Activated CD4-positive, alpha-beta T cell treated with anti-CD3 and anti-CD28 coated beads for 36 hours (primary cell): Measurements from ENCODE around the gene TMEM179. TPM values are rescaled to one million over a fixed set of nuclear protein-coding genes. Genes with fewer than 3 reads are reported as not detected.
"Not testable (repeated sequence)": the region's sequence is repeated elsewhere in the genome, so short reads cannot be mapped to it uniquely, and the experiment has no call there.

Experiments
- ATAC-seq: fragments of 200-7000 bp; cut with Tn5 transposase; one replicate; pipeline ENCODE4 v1.10.0; 2021; ENCODE audit warnings: mild to moderate bottlenecking, moderate library complexity
- CTCF ChIA-PET: fragments of 350-600 bp; sonication (Branson Sonifier 250); formaldehyde crosslinking; loops from one replicate; lab custom pipeline; 2021; ENCODE audit warnings: antibody characterized with exemption; lab: Charles Lee
- POLR2A ChIA-PET: fragments of 350-600 bp; sonication (Branson Sonifier 250); formaldehyde crosslinking; loops from one replicate; lab custom pipeline; 2021; ENCODE audit warnings: antibody characterized with exemption, inconsistent platforms; lab: Charles Lee
- DNase-seq: peaks from one replicate; pipeline ENCODE4 v3.0.0-alpha.2; 2020
- H3K27ac Mint-ChIP-seq: one replicate; pipeline ENCODE4 v1.8.0; 2021; ENCODE audit warnings: mixed read lengths
- H3K27me3 Mint-ChIP-seq: one replicate; pipeline ENCODE4 v1.8.0; 2021; ENCODE audit warnings: mixed read lengths
- H3K36me3 Mint-ChIP-seq: one replicate; pipeline ENCODE4 v1.8.0; 2021; ENCODE audit warnings: low read depth, mixed read lengths
- H3K4me1 Mint-ChIP-seq: one replicate; pipeline ENCODE4 v1.8.0; 2021; ENCODE audit warnings: mixed read lengths
- H3K4me3 Mint-ChIP-seq: one replicate; pipeline ENCODE4 v1.8.0; 2021; ENCODE audit warnings: mild to moderate bottlenecking, moderate library complexity, mixed read lengths
- H3K9me3 Mint-ChIP-seq: one replicate; pipeline ENCODE4 v1.8.0; 2021; ENCODE audit warnings: low read depth, mixed read lengths
- intact Hi-C, 2 experiments: fragments of 100-400 bp; cut with DNase I in 1 of 2; cut with micrococcal nuclease in 1 of 2; formaldehyde crosslinking; loops; one replicate each; pipeline versions ENCODE4 v1.14.2 to v1.15.1; 2022 to 2024; cut with DNase I, micrococcal nuclease
- total RNA-seq, 2 experiments: library from RNA; stranded (reverse); gene quantifications; one replicate each; pipeline ENCODE4 v1.2.3, GENCODE V29; 2021

TMEM179 gene
- total RNA-seq, 2 experiments from 2014 or later = 0.32 TPM; not detected in 1

GRCh38 chr14:104636846-104637545 is 32.4 kb upstream of the TMEM179 start:
- DNase-seq, ATAC-seq, H3K27ac Mint-ChIP-seq, H3K27me3 Mint-ChIP-seq, H3K4me3 Mint-ChIP-seq, H3K36me3 Mint-ChIP-seq, H3K4me1 Mint-ChIP-seq, intact Hi-C loops, H3K9me3 Mint-ChIP-seq, POLR2A ChIA-PET, CTCF ChIA-PET: not testable (repeated sequence)

- CTCF ChIA-PET = no interaction called here
- no peak for ATAC-seq
- no peak for DNase-seq
- H3K27me3 Mint-ChIP-seq = peaks cover 8% of the 10 kb centered on the region
- H3K4me1 Mint-ChIP-seq = no peaks in the 10 kb centered on the region
- H3K36me3 Mint-ChIP-seq = no peaks in the 10 kb centered on the region
- H3K27ac Mint-ChIP-seq = no peak overlapping the region
- no peak overlapping the region for H3K4me3 Mint-ChIP-seq
- POLR2A ChIA-PET = no interaction called here
- no peaks in the 10 kb centered on the region for H3K9me3 Mint-ChIP-seq
- intact Hi-C loops = no loop called here
Observed at GRCh38 chr14:104636131-104636530, 31.6 kb upstream of the TMEM179 start.

GRCh38 chr14:104635717-104636116 is 31.1 kb upstream of the TMEM179 start:
- ChIA-PET POLR2A (no interaction called here), CTCF (no interaction called here)
- Mint-ChIP-seq H3K4me1 (no peaks in the 10 kb centered on the region), H3K36me3 (no peaks in the 10 kb centered on the region), H3K9me3 (no peaks in the 10 kb centered on the region), H3K4me3 (no peak overlapping the region), H3K27me3 (peaks cover 8% of the 10 kb centered on the region), H3K27ac (no peak overlapping the region)
- intact Hi-C loops = no loop called here
- DNase-seq = no peak
- ATAC-seq = no peak

- CTCF ChIA-PET = no interaction called here
- peaks cover 8% of the 10 kb centered on the region for H3K27me3 Mint-ChIP-seq
- intact Hi-C loops = no loop called here
- POLR2A ChIA-PET = no interaction called here
- DNase-seq (no peak), ATAC-seq (no peak)
- H3K4me1 Mint-ChIP-seq = no peaks in the 10 kb centered on the region
- no peak overlapping the region for H3K4me3 Mint-ChIP-seq
- no peaks in the 10 kb centered on the region for H3K36me3 Mint-ChIP-seq
- H3K9me3 Mint-ChIP-seq = no peaks in the 10 kb centered on the region
- H3K27ac Mint-ChIP-seq = no peak overlapping the region
Observed at GRCh38 chr14:104634886-104635570, 30.5 kb upstream of the TMEM179 start.

- H3K36me3 Mint-ChIP-seq = no peaks in the 10 kb centered on the region
- no peak overlapping the region for H3K4me3 Mint-ChIP-seq
- ChIA-PET CTCF (no interaction called here), POLR2A (no interaction called here)
- H3K9me3 Mint-ChIP-seq = no peaks in the 10 kb centered on the region
- DNase-seq (no peak), ATAC-seq (no peak)
- H3K27me3 Mint-ChIP-seq = peaks cover 8% of the 10 kb centered on the region
- intact Hi-C loops = no loop called here
- no peaks in the 10 kb centered on the region for H3K4me1 Mint-ChIP-seq
- H3K27ac Mint-ChIP-seq = no peak overlapping the region
Observed at GRCh38 chr14:104634138-104634760, 29.7 kb upstream of the TMEM179 start.

- H3K4me1 Mint-ChIP-seq = no peaks in the 10 kb centered on the region
- DNase-seq = no peak
- ChIA-PET CTCF (no interaction called here), POLR2A (no interaction called here)
- no peak for ATAC-seq
- no peak overlapping the region for H3K4me3 Mint-ChIP-seq
- H3K27ac Mint-ChIP-seq = no peak overlapping the region
- H3K27me3 Mint-ChIP-seq = peaks cover 5% of the 10 kb centered on the region
- intact Hi-C loops = no loop called here
- peaks cover 4% of the 10 kb centered on the region for H3K9me3 Mint-ChIP-seq
- peaks cover 2% of the 10 kb centered on the region for H3K36me3 Mint-ChIP-seq
Observed at GRCh38 chr14:104633276-104634137, 28.9 kb upstream of the TMEM179 start.

GRCh38 chr14:104632781-104633180 is 28.2 kb upstream of the TMEM179 start:
- no peak for DNase-seq
- ChIA-PET POLR2A (no interaction called here), CTCF (no interaction called here)
- H3K27ac Mint-ChIP-seq = no peak overlapping the region
- peaks cover 2% of the 10 kb centered on the region for H3K36me3 Mint-ChIP-seq
- ATAC-seq = no peak
- H3K4me3 Mint-ChIP-seq = no peak overlapping the region
- no peaks in the 10 kb centered on the region for H3K4me1 Mint-ChIP-seq
- intact Hi-C loops = no loop called here
- H3K9me3 Mint-ChIP-seq = peaks cover 7% of the 10 kb centered on the region
- H3K27me3 Mint-ChIP-seq = peaks cover under 1% of the 10 kb centered on the region

GRCh38 chr14:104624939-104625338 is 20.4 kb upstream of the TMEM179 start:
- no peak overlapping the region for H3K27ac Mint-ChIP-seq
- ChIA-PET CTCF (no interaction called here), POLR2A (interaction anchor here (1.0 kb wide), 1 partner anchor 909 kb away, joined by 3 read pairs; the partner anchor contains the start of genes XRCC3 and ZFYVE21)
- ATAC-seq (no peak), DNase-seq (no peak)
- no peaks in the 10 kb centered on the region for H3K4me1 Mint-ChIP-seq
- H3K36me3 Mint-ChIP-seq = peaks cover 4% of the 10 kb centered on the region
- H3K27me3 Mint-ChIP-seq = peaks cover 24% of the 10 kb centered on the region
- intact Hi-C loops = no loop called here
- peaks cover 19% of the 10 kb centered on the region for H3K9me3 Mint-ChIP-seq
- H3K4me3 Mint-ChIP-seq = no peak overlapping the region

- no peak overlapping the region for H3K4me3 Mint-ChIP-seq
- ATAC-seq (no peak), DNase-seq (no peak)
- ChIA-PET CTCF (no interaction called here), POLR2A (no interaction called here)
- no peaks in the 10 kb centered on the region for H3K4me1 Mint-ChIP-seq
- intact Hi-C loops = no loop called here
- no peak overlapping the region for H3K27ac Mint-ChIP-seq
- peaks cover 32% of the 10 kb centered on the region for H3K27me3 Mint-ChIP-seq
- no peaks in the 10 kb centered on the region for H3K36me3 Mint-ChIP-seq
- no peaks in the 10 kb centered on the region for H3K9me3 Mint-ChIP-seq
Observed at GRCh38 chr14:104614126-104614812, 9.7 kb upstream of the TMEM179 start.

GRCh38 chr14:104611881-104612280 is 7.3 kb upstream of the TMEM179 start:
- intact Hi-C loops = no loop called here
- POLR2A ChIA-PET = no interaction called here
- DNase-seq = no peak
- Mint-ChIP-seq H3K36me3 (no peaks in the 10 kb centered on the region), H3K27ac (no peak overlapping the region), H3K9me3 (no peaks in the 10 kb centered on the region), H3K27me3 (peaks cover 16% of the 10 kb centered on the region), H3K4me1 (no peaks in the 10 kb centered on the region), H3K4me3 (no peak overlapping the region)
- CTCF ChIA-PET = no interaction called here
- ATAC-seq = no peak

- Mint-ChIP-seq H3K4me3 (no peak overlapping the region), H3K27ac (no peak overlapping the region), H3K4me1 (no peaks in the 10 kb centered on the region), H3K27me3 (peaks cover 16% of the 10 kb centered on the region), H3K9me3 (no peaks in the 10 kb centered on the region), H3K36me3 (no peaks in the 10 kb centered on the region)
- ChIA-PET CTCF (no interaction called here), POLR2A (no interaction called here)
- intact Hi-C loops = no loop called here
- DNase-seq (no peak), ATAC-seq (no peak)
Observed at GRCh38 chr14:104610749-104611310, 6.3 kb upstream of the TMEM179 start.
